HepG2 (cell line): Measurements from ENCODE around the gene NMBR. TPM values are rescaled to one million over a fixed set of nuclear protein-coding genes. Genes with fewer than 3 reads are reported as not detected.

Experiments
- ATAC-seq: fragments of 200-7000 bp; cut with Tn5 transposase; 3 replicates; pipeline ENCODE4 v1.9.1; 2020; ENCODE audit warnings: mild to moderate bottlenecking, moderate library complexity
- BruUV-seq: library from RNA; stranded (reverse); fragments of 400-500 nt; replicated peaks from 2 replicates; lab custom pipeline; 2021; lab: Mats Ljungman, UMichigan
- CTCF ChIA-PET: fragments of 300-600 bp; formaldehyde crosslinking; extraction: SDS; loops from one replicate; lab custom pipeline; 2021; ENCODE audit warnings: low total read pairs, inconsistent platforms, low intra/inter-chr PET ratio; lab: Yijun Ruan, JAX
- POLR2A ChIA-PET: fragments of 350-600 bp; sonication (Branson Sonifier 250); formaldehyde crosslinking; loops from one replicate; lab custom pipeline; 2020; ENCODE audit warnings: antibody characterized with exemption, inconsistent platforms; lab: Yijun Ruan, JAX
- DNase-seq: peaks from one replicate; pipeline ENCODE4 v3.0.0-alpha.2; 2015; ENCODE audit warnings: low spot score
- FAIRE-seq: peaks from 3 replicates; lab custom pipeline; 2011; peaks lifted over from hg19 to GRCh38; lab: Jason Lieb, UNC
- H2AFZ ChIP-seq: one replicate; pipeline ENCODE4 v1.6.1; 2011; ENCODE audit warnings: low read length, inconsistent platforms
- H3K27ac ChIP-seq: fragments of 300-600 bp; 3 replicates; pipeline ENCODE4 v1.8.0; 2011; ENCODE audit warnings: mixed run types, mild to moderate bottlenecking, mixed read lengths, low read length, inconsistent platforms; ENCODE audit not compliant: insufficient read depth; ENCODE audit errors: extremely low read length
- H3K27me3 ChIP-seq, 2 experiments: fragments of 200-600 bp in 1 of 2; 2 replicates in 1 of 2; 3 replicates in 1 of 2; pipeline versions ENCODE4 v1.6.0 to v1.8.0; 2011; ENCODE audit warnings: low read length in 2 of 2, mild to moderate bottlenecking in 2 of 2, moderate library complexity in 2 of 2, inconsistent platforms in 1 of 2; ENCODE audit not compliant: insufficient read depth in 2 of 2, control insufficient read depth in 1 of 2
- H3K36me3 ChIP-seq, 2 experiments: fragments of 200-600 bp in 1 of 2; replicated peaks in 1 of 2; 2 replicates in 1 of 2; 3 replicates in 1 of 2; pipeline versions ENCODE4 v1.5.1 to v1.8.0; 2011; ENCODE audit warnings: low read length in 2 of 2, inconsistent platforms in 1 of 2; ENCODE audit not compliant: insufficient read depth in 2 of 2, control insufficient read depth in 1 of 2
- H3K4me1 ChIP-seq: 2 replicates; pipeline ENCODE4 v1.5.1; 2012; ENCODE audit warnings: low read length, inconsistent platforms; ENCODE audit not compliant: insufficient read depth
- H3K4me2 ChIP-seq: 2 replicates; pipeline ENCODE4 v1.6.0; 2011; ENCODE audit warnings: low read depth, low read length, inconsistent platforms
- H3K4me3 ChIP-seq, 3 experiments: fragments of 200-600 bp in 1 of 3; sonication (generic), shearing (Covaris generic) in 1 of 3; replicated peaks in 1 of 3; 2 replicates each; pipeline ENCODE4 v1.5.1; 2011 to 2016; ENCODE audit warnings: low read length in 3 of 3, inconsistent platforms in 2 of 3, low read depth in 2 of 3, mild to moderate bottlenecking in 2 of 3, control low read depth in 1 of 3, mixed read lengths in 1 of 3; ENCODE audit not compliant: insufficient read depth in 1 of 3
- H3K79me2 ChIP-seq: one replicate; pipeline ENCODE4 v1.6.1; 2011; ENCODE audit warnings: low read length, inconsistent platforms; ENCODE audit not compliant: insufficient read depth
- H3K9ac ChIP-seq: 2 replicates; pipeline ENCODE4 v1.6.0; 2011; ENCODE audit warnings: mild to moderate bottlenecking, low read depth, low read length, inconsistent platforms; ENCODE audit not compliant: insufficient read depth
- H3K9me3 ChIP-seq: 2 replicates; pipeline ENCODE4 v1.5.1; 2012; ENCODE audit warnings: mild to moderate bottlenecking, low read length
- H4K20me1 ChIP-seq: 2 replicates; pipeline ENCODE4 v1.6.0; 2011; ENCODE audit warnings: inconsistent platforms, mild to moderate bottlenecking, low read length, moderate library complexity; ENCODE audit not compliant: insufficient read depth
- BATF2 ChIP-seq: sonication (generic); formaldehyde crosslinking; IDR thresholded peaks from 2 replicates; pipeline ENCODE4 v1.8.0; 2022; ENCODE audit warnings: mild to moderate bottlenecking, missing genetic modification reagents, moderate library complexity
- CEBPZ ChIP-seq: IDR thresholded peaks from 2 replicates; pipeline ENCODE4 v1.6.1; 2012; ENCODE audit warnings: low read length, improper control_type of control experiment
- DMTF1 ChIP-seq: sonication (generic); formaldehyde crosslinking; IDR thresholded peaks from 2 replicates; pipeline ENCODE4 v1.4.0; 2020; ENCODE audit warnings: mild to moderate bottlenecking, missing genetic modification reagents
- GFI1 ChIP-seq: sonication (generic); formaldehyde crosslinking; IDR thresholded peaks from 2 replicates; pipeline ENCODE4 v1.5.0; 2020; ENCODE audit warnings: missing genetic modification reagents, mild to moderate bottlenecking, borderline replicate concordance
- GLI4 ChIP-seq: sonication (generic); formaldehyde crosslinking; IDR thresholded peaks from 2 replicates; pipeline ENCODE4 v1.5.1; 2020; ENCODE audit warnings: missing genetic modification reagents, mild to moderate bottlenecking, moderate library complexity, borderline replicate concordance
- HDAC2 ChIP-seq: sonication (generic); formaldehyde crosslinking; IDR thresholded peaks from 2 replicates; pipeline ENCODE4 v1.4.0; 2020; ENCODE audit warnings: missing genetic modification reagents
- IKZF1 ChIP-seq: fragments of 450-650 bp; IDR thresholded peaks from 2 replicates; pipeline ENCODE4 v1.7.1; 2016
- KDM3A ChIP-seq: IDR thresholded peaks from 2 replicates; pipeline ENCODE4 v1.6.1; 2018; ENCODE audit warnings: low read depth, missing compliant biosample characterization
- PRMT3 ChIP-seq: sonication (generic); formaldehyde crosslinking; IDR thresholded peaks from 2 replicates; pipeline ENCODE4 v1.8.1; 2022; ENCODE audit warnings: low read depth, mild to moderate bottlenecking, moderate library complexity, missing genetic modification reagents, borderline replicate concordance
- PTBP1 ChIP-seq: fragments of 200-400 bp; formaldehyde crosslinking; IDR thresholded peaks from 2 replicates; pipeline ENCODE4 v1.6.1; 2018; ENCODE audit warnings: low read length, low read depth; ENCODE audit not compliant: poor library complexity, severe bottlenecking
- ZC3H13 ChIP-seq: sonication (generic); formaldehyde crosslinking; IDR thresholded peaks from 2 replicates; pipeline ENCODE4 v1.8.1; 2023; ENCODE audit warnings: mild to moderate bottlenecking, missing genetic modification reagents, moderate library complexity
- ZFAT ChIP-seq: sonication (generic); formaldehyde crosslinking; conservative IDR thresholded peaks from 2 replicates; pipeline ENCODE4 v1.8.1; 2023; ENCODE audit warnings: missing genetic modification reagents, inconsistent platforms
- ZNF382 ChIP-seq: sonication (generic); formaldehyde crosslinking; IDR thresholded peaks from 2 replicates; pipeline ENCODE4 v1.5.0; 2020; ENCODE audit warnings: missing genetic modification reagents, mild to moderate bottlenecking, borderline replicate concordance
- ZNF547 ChIP-seq: sonication (generic); formaldehyde crosslinking; IDR thresholded peaks from 2 replicates; pipeline ENCODE4 v1.5.1; 2020; ENCODE audit warnings: mild to moderate bottlenecking, missing genetic modification reagents
- ZNF615 ChIP-seq: sonication (generic); formaldehyde crosslinking; IDR thresholded peaks from 2 replicates; pipeline ENCODE4 v1.5.0; 2020; ENCODE audit warnings: mild to moderate bottlenecking, missing genetic modification reagents, borderline replicate concordance
- ZNF691 ChIP-seq: sonication (generic); formaldehyde crosslinking; IDR thresholded peaks from 2 replicates; pipeline ENCODE4 v1.4.0; 2020; ENCODE audit warnings: missing genetic modification reagents, low read depth, mild to moderate bottlenecking, borderline replicate concordance
- ZNF891 ChIP-seq: sonication (generic); formaldehyde crosslinking; IDR thresholded peaks from 2 replicates; pipeline ENCODE4 v1.5.0; 2020; ENCODE audit warnings: mild to moderate bottlenecking, missing genetic modification reagents
- WGBS: methylation state at CpG from one replicate; pipeline ENCODE4 v1.1.6; 2017; ENCODE audit warnings: low lambda C conversion rate; 5-methylcytosine and 5-hydroxymethylcytosine counted together
- in situ Hi-C: cut with HindIII; loops from 2 replicates; pipeline ENCODE4 v1.10.0; 2017; ENCODE audit warnings: low pct_unique_long_range_greater_than_20kb; ENCODE audit not compliant: extremely low pct_ligation_motif_present
- intact Hi-C: fragments of 100-400 bp; cut with micrococcal nuclease; formaldehyde crosslinking; loops from one replicate; pipeline ENCODE4 v1.10.0; 2022; ENCODE audit not compliant: unreplicated experiment
- polyA plus RNA-seq, 8 experiments: library from polyadenylated mRNA; depleted of rRNA in 3 of 8; stranded (reverse) in 7 of 8; unstranded in 1 of 8; fragments of >200 nt; fragmentation: Illumina TruSeq in 4 of 8; extraction: Trizol in 4 of 8; gene quantifications; 2 replicates each; pipeline versions ENCODE4 v1.2.1 to v1.2.3, GENCODE V29; 2011 to 2016; ENCODE audit warnings: low read depth in 4 of 8, missing spikeins in 1 of 8, mixed read lengths in 1 of 8; ENCODE audit not compliant: insufficient read depth in 1 of 8
- total RNA-seq, 5 experiments: library from RNA; depleted of rRNA; stranded (reverse); fragments of >200 nt; fragmentation: Illumina TruSeq; extraction: Trizol; gene quantifications; 2 replicates each; pipeline ENCODE4 v1.2.3, GENCODE V29; 2016; ENCODE audit warnings: low read depth in 1 of 5

Gene NMBR
- total and polyA plus RNA-seq, 2 of the 13 experiments (the other 11 are each of a cell fraction or from before 2014, with no cell fraction given): not detected

GRCh38 chr6:142055219-142055618 lies 91.7 kb downstream of the NMBR start:
- Histone ChIP-seq H3K79me2 (no peaks in the 10 kb centered on the region), H3K36me3 (no peaks in the 10 kb centered on the region), H4K20me1 (no peaks in the 10 kb centered on the region), H3K9me3 (no peaks in the 10 kb centered on the region), H3K27ac (no peak overlapping the region), H3K4me1 (no peaks in the 10 kb centered on the region), H3K4me3 (no peak overlapping the region), H3K9ac (no peak overlapping the region), H3K4me2 (no peak overlapping the region), H2AFZ (no peak overlapping the region), H3K27me3 (no peaks in the 10 kb centered on the region)
- intact Hi-C loops (no loop called here), in situ Hi-C loops (no loop called here)
- ATAC-seq: no peak
- no TSS peak for BruUV-seq
- CTCF ChIA-PET: no interaction called here
- DNase-seq: no peak
- POLR2A ChIA-PET: no interaction called here
- WGBS: 14% methylated on average over 3 of the region's 3 CpGs
- FAIRE-seq: no peak
- no peak for TF ChIP-seq GFI1 (CRISPR knock-in tag)
- no peak for TF ChIP-seq BATF2 (CRISPR knock-in tag)
- no peak for TF ChIP-seq ZNF547
- TF ChIP-seq ZFAT (CRISPR knock-in tag): no peak
- TF ChIP-seq PRMT3 (CRISPR knock-in tag): no peak
- TF ChIP-seq CEBPZ: no peak
- no peak for TF ChIP-seq HDAC2
- TF ChIP-seq ZNF691: no peak
- no peak for TF ChIP-seq GLI4
- TF ChIP-seq IKZF1: no peak
- no peak for TF ChIP-seq ZNF891 (CRISPR knock-in tag)
- TF ChIP-seq ZNF615: no peak
- no peak for TF ChIP-seq PTBP1
- no peak for TF ChIP-seq DMTF1 (CRISPR knock-in tag)
- TF ChIP-seq ZNF382 (CRISPR knock-in tag): no peak
- TF ChIP-seq KDM3A (CRISPR knock-in tag): no peak
- TF ChIP-seq ZC3H13: no peak
